Neuronal stem cell (in vitro differentiated cells): ENCODE data around the gene C3orf85.
"Not testable (repeated sequence)": the region's sequence is repeated elsewhere in the genome, so short reads cannot be mapped to it uniquely, and the experiment has no call there.

Experiments used
- DNase-seq: peaks from one replicate; pipeline ENCODE4 v3.0.0-alpha.2; 2013; ENCODE audit warnings: low spot score
- H2AFZ ChIP-seq: one replicate; pipeline ENCODE4 v1.6.1; 2013; ENCODE audit warnings: mild to moderate bottlenecking, low read length, inconsistent platforms
- H2AK5ac ChIP-seq: 2 replicates; pipeline ENCODE4 v1.6.1; 2013; ENCODE audit warnings: low read depth, mild to moderate bottlenecking, inconsistent platforms, low read length, moderate library complexity, mixed read lengths
- H2BK120ac ChIP-seq: 2 replicates; pipeline ENCODE4 v1.6.1; 2013; ENCODE audit warnings: low read depth, mild to moderate bottlenecking, inconsistent platforms, low read length, moderate library complexity, mixed read lengths
- H2BK12ac ChIP-seq: one replicate; pipeline ENCODE4 v1.6.1; 2013; ENCODE audit warnings: low read length, inconsistent platforms
- H2BK15ac ChIP-seq: 2 replicates; pipeline ENCODE4 v1.6.1; 2013; ENCODE audit warnings: mild to moderate bottlenecking, low read length, inconsistent platforms, mixed read lengths
- H2BK5ac ChIP-seq: one replicate; pipeline ENCODE4 v1.6.1; 2013; ENCODE audit warnings: inconsistent platforms, mild to moderate bottlenecking, low read length, moderate library complexity
- H3K14ac ChIP-seq: one replicate; pipeline ENCODE4 v1.6.1; 2013; ENCODE audit warnings: low read length, inconsistent platforms
- H3K18ac ChIP-seq: 2 replicates; pipeline ENCODE4 v1.6.1; 2013; ENCODE audit warnings: low read length, inconsistent platforms
- H3K23ac ChIP-seq: 2 replicates; pipeline ENCODE4 v1.6.1; 2013; ENCODE audit warnings: low read depth, mild to moderate bottlenecking, mixed read lengths, low read length, inconsistent platforms; ENCODE audit not compliant: poor library complexity
- H3K27ac ChIP-seq: replicated peaks from 3 replicates; pipeline ENCODE4 v1.5.1; 2013; ENCODE audit warnings: low read length, inconsistent platforms
- H3K27me3 ChIP-seq, 3 experiments: 2 replicates each; pipeline ENCODE4 v1.6.1; 2013; ENCODE audit warnings: low read length in 3 of 3, mild to moderate bottlenecking in 2 of 3, inconsistent platforms in 1 of 3, low read depth in 1 of 3, mixed read lengths in 1 of 3, moderate library complexity in 1 of 3; ENCODE audit not compliant: control insufficient read depth in 3 of 3, insufficient read depth in 3 of 3
- H3K36me3 ChIP-seq, 2 donors: replicated peaks in 1 of 2; 2 replicates each; pipeline ENCODE4 v1.6.1; 2013; ENCODE audit warnings: low read length in 2 of 2; ENCODE audit not compliant: control insufficient read depth in 2 of 2, insufficient read depth in 2 of 2
- H3K4ac ChIP-seq: 2 replicates; pipeline ENCODE4 v1.6.1; 2013; ENCODE audit warnings: inconsistent platforms, mild to moderate bottlenecking, low read length, moderate library complexity
- H3K4me1 ChIP-seq, 2 donors: 1 replicate in 1 of 2; 2 replicates in 1 of 2; pipeline ENCODE4 v1.6.1; 2013; ENCODE audit warnings: low read length in 2 of 2, low read depth in 1 of 2; ENCODE audit not compliant: control insufficient read depth in 2 of 2, insufficient read depth in 1 of 2
- H3K4me2 ChIP-seq: one replicate; pipeline ENCODE4 v1.6.1; 2013; ENCODE audit warnings: mild to moderate bottlenecking, low read length, inconsistent platforms; ENCODE audit not compliant: insufficient read depth, poor library complexity, severe bottlenecking
- H3K4me3 ChIP-seq, 2 donors: 2 replicates each; pipeline ENCODE4 v1.5.1; 2013; ENCODE audit warnings: low read length in 2 of 2, mild to moderate bottlenecking in 2 of 2, inconsistent platforms in 1 of 2, moderate library complexity in 1 of 2
- H3K79me1 ChIP-seq: one replicate; pipeline ENCODE4 v1.6.1; 2013; ENCODE audit warnings: low read depth, mild to moderate bottlenecking, inconsistent platforms, low read length, moderate library complexity
- H3K9ac ChIP-seq: one replicate; pipeline ENCODE4 v1.6.1; 2013; ENCODE audit warnings: mild to moderate bottlenecking, low read depth, low read length, inconsistent platforms; ENCODE audit not compliant: poor library complexity
- H3K9me3 ChIP-seq, 2 donors: replicated peaks in 1 of 2; 2 replicates each; pipeline versions ENCODE3 to v1.6.1; 2013; ENCODE audit warnings: low read length in 2 of 2, mild to moderate bottlenecking in 2 of 2, inconsistent platforms in 1 of 2, low read depth in 1 of 2, mixed read lengths in 1 of 2, moderate library complexity in 1 of 2; ENCODE audit not compliant: control insufficient read depth in 2 of 2, insufficient read depth in 1 of 2
- H4K8ac ChIP-seq: one replicate; pipeline ENCODE4 v1.6.1; 2013; ENCODE audit warnings: low read depth, mild to moderate bottlenecking, inconsistent platforms, low read length, moderate library complexity
- H4K91ac ChIP-seq: one replicate; pipeline ENCODE4 v1.6.1; 2013; ENCODE audit warnings: low read length, low read depth, mild to moderate bottlenecking, inconsistent platforms; ENCODE audit not compliant: poor library complexity
- WGBS, 2 donors: extraction: QIAGEN DNeasy Blood & Tissue Kit; methylation state at CpG; one replicate each; pipeline ENCODE4 v1.1.7; 2013; ENCODE audit warnings: missing lambda C conversion rate in 2 of 2, mixed read lengths in 1 of 2; ENCODE audit not compliant: insufficient read length in 2 of 2, insufficient replicate concordance in 1 of 2; ENCODE audit errors: extremely low coverage in 2 of 2; 5-methylcytosine and 5-hydroxymethylcytosine counted together

Gene C3orf85

GRCh38 chr3:109131276-109131675, 5.2 kb upstream of the C3orf85 start:
- WGBS, 2 donors, result no CpG with 5 or more reads among the region's 4 CpGs
- Histone ChIP-seq H3K4ac (no peak overlapping the region), H3K4me2 (no peak overlapping the region), H3K36me3 (no peaks in the 10 kb centered on the region), H3K4me3 (no peak overlapping the region), H2BK120ac (no peak overlapping the region), H3K18ac (no peak overlapping the region), H2AK5ac (no peak overlapping the region), H4K91ac (no peak overlapping the region), H4K8ac (no peak overlapping the region), H3K14ac (no peak overlapping the region), H2BK12ac (no peak overlapping the region), H3K9me3 (no peaks in the 10 kb centered on the region), H3K79me1 (no peaks in the 10 kb centered on the region), H3K23ac (no peak overlapping the region), H3K9ac (no peak overlapping the region), H2AFZ (no peak overlapping the region), H2BK15ac (no peak overlapping the region), H3K27ac (no peak overlapping the region), H3K27me3 (no peaks in the 10 kb centered on the region), H2BK5ac (no peak overlapping the region), H3K4me1 (no peaks in the 10 kb centered on the region)
- DNase-seq, result no peak

GRCh38 chr3:109132801-109133473, 3.6 kb upstream of the C3orf85 start:
- H3K23ac ChIP-seq, result no peak overlapping the region
- no CpG with 5 or more reads among the region's 5 CpGs for WGBS, 2 donors
- DNase-seq, result no peak

GRCh38 chr3:109133474-109133816, 3.1 kb upstream of the C3orf85 start:
- not testable (repeated sequence) for H3K4me1 ChIP-seq, H3K79me1 ChIP-seq, H3K18ac ChIP-seq, H2BK15ac ChIP-seq, H2AK5ac ChIP-seq, H3K9me3 ChIP-seq, H3K27me3 ChIP-seq, H2BK12ac ChIP-seq, DNase-seq, H3K4ac ChIP-seq, H4K8ac ChIP-seq, H2AFZ ChIP-seq, H3K14ac ChIP-seq, H3K36me3 ChIP-seq, H2BK5ac ChIP-seq, H3K27ac ChIP-seq, H3K4me3 ChIP-seq, H4K91ac ChIP-seq, H3K23ac ChIP-seq, H3K4me2 ChIP-seq, H2BK120ac ChIP-seq, H3K9ac ChIP-seq
- no CpG with 5 or more reads among the region's 5 CpGs for WGBS, 2 donors

More at GRCh38 chr3:109132801-109133473, 3.6 kb upstream of the C3orf85 start:
- no peaks in the 10 kb centered on the region for H3K9me3 ChIP-seq
- H3K4me1 ChIP-seq, result peaks cover 0 to 3% of the 10 kb centered on the region in 2 donors
- no peak overlapping the region for H2AFZ ChIP-seq
- H3K27me3 ChIP-seq, result no peaks in the 10 kb centered on the region
- no peak overlapping the region for H3K4me2 ChIP-seq
- no peak overlapping the region for H2BK12ac ChIP-seq
- no peak overlapping the region for H2AK5ac ChIP-seq
- no peak overlapping the region for H4K8ac ChIP-seq
- H3K79me1 ChIP-seq, result no peaks in the 10 kb centered on the region
- H3K4ac ChIP-seq, result no peak overlapping the region
- H3K9ac ChIP-seq, result no peak overlapping the region
- no peak overlapping the region for H3K14ac ChIP-seq
- no peak overlapping the region for H2BK15ac ChIP-seq
- no peak overlapping the region for H3K18ac ChIP-seq
- no peak overlapping the region for H4K91ac ChIP-seq
- H3K27ac ChIP-seq, result no peak overlapping the region
- H3K36me3 ChIP-seq, result no peaks in the 10 kb centered on the region
- H3K4me3 ChIP-seq, result no peak overlapping the region
- no peak overlapping the region for H2BK120ac ChIP-seq
- no peak overlapping the region for H2BK5ac ChIP-seq

GRCh38 chr3:109137761-109138160, 1.2 kb downstream of the C3orf85 start:
- H2BK5ac ChIP-seq, result no peak overlapping the region
- H3K4me3 ChIP-seq, result no peak overlapping the region
- no peak overlapping the region for H3K4ac ChIP-seq
- H4K8ac ChIP-seq, result no peak overlapping the region
- no peaks in the 10 kb centered on the region for H3K9me3 ChIP-seq
- H3K4me2 ChIP-seq, result no peak overlapping the region
- no peak for DNase-seq
- H3K36me3 ChIP-seq, result no peaks in the 10 kb centered on the region
- H2AK5ac ChIP-seq, result no peak overlapping the region
- H3K79me1 ChIP-seq, result no peaks in the 10 kb centered on the region
- H2BK15ac ChIP-seq, result no peak overlapping the region
- no peak overlapping the region for H3K27ac ChIP-seq
- no peak overlapping the region for H3K9ac ChIP-seq
- H2BK120ac ChIP-seq, result no peak overlapping the region
- no peak overlapping the region for H2BK12ac ChIP-seq
- no peak overlapping the region for H3K23ac ChIP-seq
- H3K4me1 ChIP-seq, result peaks cover 0 to 5% of the 10 kb centered on the region in 2 donors
- no peak overlapping the region for H3K14ac ChIP-seq
- no peak overlapping the region for H2AFZ ChIP-seq
- H4K91ac ChIP-seq, result no peak overlapping the region
- no CpG with 5 or more reads among the region's 2 CpGs for WGBS, 2 donors
- no peaks in the 10 kb centered on the region for H3K27me3 ChIP-seq
- H3K18ac ChIP-seq, result no peak overlapping the region
